Measurements from ENCODE around the gene CDKN2B-AS1.
"Not testable (repeated sequence)": the region's sequence is repeated elsewhere in the genome, so short reads cannot be mapped to it uniquely, and the experiment has no call there.

Gene CDKN2B-AS1

GRCh38 chr9:22046243-22046885 is 51.8 kb downstream of the CDKN2B-AS1 start:
- no peak for DNase-seq

GRCh38 chr9:22047596-22047995 is 53.0 kb downstream of the CDKN2B-AS1 start:
- no peak for DNase-seq

GRCh38 chr9:22049411-22049810 is 54.8 kb downstream of the CDKN2B-AS1 start:
- DNase-seq: no peak

- no peak for DNase-seq
These were observed 56.3 kb downstream of the CDKN2B-AS1 start for GRCh38 chr9:22050924-22051323.

GRCh38 chr9:22052376-22052945 is 57.9 kb downstream of the CDKN2B-AS1 start:
- DNase-seq: no peak

- no peak for DNase-seq
These were observed 58.6 kb downstream of the CDKN2B-AS1 start for GRCh38 chr9:22053178-22053577.

- DNase-seq: no peak
These were observed 59.5 kb downstream of the CDKN2B-AS1 start for GRCh38 chr9:22054076-22054475.

- DNase-seq: no peak
These were observed 59.9 kb downstream of the CDKN2B-AS1 start for GRCh38 chr9:22054529-22054928.

GRCh38 chr9:22055090-22055489 is 60.5 kb downstream of the CDKN2B-AS1 start:
- DNase-seq: no peak

- DNase-seq: no peak
These were observed 61.8 kb downstream of the CDKN2B-AS1 start for GRCh38 chr9:22056402-22056801.

- not testable (repeated sequence) for DNase-seq
These were observed 63.4 kb downstream of the CDKN2B-AS1 start for GRCh38 chr9:22057972-22058371.

- DNase-seq: no peak
These were observed 66.3 kb downstream of the CDKN2B-AS1 start for GRCh38 chr9:22060831-22061383.

- DNase-seq: no peak
These were observed 70.4 kb downstream of the CDKN2B-AS1 start for GRCh38 chr9:22064957-22065356.

- DNase-seq: no peak
These were observed 71.0 kb downstream of the CDKN2B-AS1 start for GRCh38 chr9:22065431-22066200.

- no peak for DNase-seq
These were observed 72.6 kb downstream of the CDKN2B-AS1 start for GRCh38 chr9:22067196-22067595.

- DNase-seq: no peak
These were observed 73.8 kb downstream of the CDKN2B-AS1 start for GRCh38 chr9:22068369-22068768.

- DNase-seq: no peak
These were observed 78.8 kb downstream of the CDKN2B-AS1 start for GRCh38 chr9:22073349-22073748.

GRCh38 chr9:22078081-22078480 is 83.5 kb downstream of the CDKN2B-AS1 start:
- no peak for DNase-seq

- no peak for DNase-seq
These were observed 85.3 kb downstream of the CDKN2B-AS1 start for GRCh38 chr9:22079873-22080341.

GRCh38 chr9:22084336-22085035 is 89.9 kb downstream of the CDKN2B-AS1 start:
- DNase-seq: peak; percentile 14 to 15

- DNase-seq: peak; percentile 18 to 34
These were observed 93.6 kb downstream of the CDKN2B-AS1 start for GRCh38 chr9:22088053-22088716.

GRCh38 chr9:22088717-22089061 is 94.1 kb downstream of the CDKN2B-AS1 start:
- DNase-seq: peak in 1 of 2 experiments; percentile 28

- DNase-seq: no peak
These were observed 103.1 kb downstream of the CDKN2B-AS1 start for GRCh38 chr9:22097707-22098106.

Data from NCI-H526 (cell line).